Left lobe of liver (tissue), 2 donors: ENCODE results near the gene FASN. TPM values are rescaled to one million over a fixed set of nuclear protein-coding genes. Genes with fewer than 3 reads are reported as not detected.
A peak's percentile ranks its signal among the peaks of the same experiment; 100 is the strongest.

Experiments
- ATAC-seq: fragments of 200-7000 bp; cut with Tn5 transposase; one replicate; pipeline ENCODE4 v1.9.1; 2020; ENCODE audit warnings: mild to moderate bottlenecking, moderate library complexity
- DNase-seq: peaks from one replicate; pipeline ENCODE4 v3.0.0-alpha.2; 2020; ENCODE audit warnings: low spot score
- total RNA-seq: library from RNA; stranded (reverse); gene quantifications from one replicate; pipeline ENCODE4 v1.2.1, GENCODE V29; 2021
- donor health status: DM: no; HTN: no; CAD: no; lungs with moderate emphysema.
- donor health status: DM: no; HTN: yes; CAD: no.

The FASN gene
- total RNA-seq, 1 donor from 2014 or later: 267 TPM

GRCh38 chr17:82059272-82060000 lies 38.6 kb downstream of the FASN start:
- no peak for ATAC-seq
- no peak for DNase-seq

GRCh38 chr17:82058855-82059249 lies 39.2 kb downstream of the FASN start:
- DNase-seq: no peak
- ATAC-seq: no peak

GRCh38 chr17:82058230-82058854 lies 39.7 kb downstream of the FASN start:
- DNase-seq: no peak

DNA sequence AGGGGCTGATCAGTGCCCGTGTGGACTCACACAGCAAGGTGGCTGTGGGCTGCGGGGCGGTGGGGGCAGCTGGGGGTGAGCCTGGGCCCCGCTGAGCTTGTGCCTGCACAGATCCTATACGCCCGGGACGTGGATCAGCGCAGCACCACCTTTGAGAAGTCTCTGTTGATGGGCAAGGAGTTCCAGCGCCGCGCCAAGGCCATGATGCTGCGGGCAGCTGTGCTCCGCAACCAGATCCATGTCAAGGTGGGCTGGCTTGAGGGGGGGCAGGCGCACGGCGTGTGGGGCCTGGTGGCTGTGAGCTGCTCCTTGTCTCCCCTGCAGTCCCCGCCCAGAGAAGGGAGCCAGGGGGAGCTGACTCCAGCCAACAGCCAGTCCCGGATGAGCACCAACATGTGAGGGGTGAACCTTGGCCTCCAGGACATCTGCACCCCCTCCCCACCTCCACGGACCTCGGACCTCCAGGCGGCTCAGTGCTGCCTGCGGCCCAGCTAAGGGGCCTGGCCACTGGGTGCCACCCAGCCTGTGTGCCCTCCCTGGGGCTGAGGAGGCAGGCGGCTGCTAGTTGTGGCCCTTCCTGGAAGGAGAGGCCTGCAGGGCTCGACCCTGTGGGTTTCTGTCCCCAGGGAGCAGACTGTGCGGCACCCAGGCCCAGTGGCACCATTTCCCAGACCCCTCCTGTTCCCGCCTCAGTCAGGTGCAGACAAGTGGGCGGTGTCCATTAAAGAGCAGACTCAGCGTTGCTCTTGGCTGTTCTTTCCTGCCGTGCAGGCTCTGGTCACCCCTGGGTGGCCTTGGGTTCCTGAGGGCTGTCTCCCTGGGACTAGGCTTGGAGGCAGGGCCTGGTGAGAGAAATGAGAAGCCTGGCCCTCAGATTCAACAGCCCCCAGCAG lies 41.1 kb downstream of the FASN start:
- ATAC-seq (peak; percentile 3), DNase-seq (no peak)

More at GRCh38 chr17:82058230-82058854, 39.7 kb downstream of the FASN start:
- peak; percentile 9 for ATAC-seq

- DNase-seq: no peak
- ATAC-seq: no peak
Observed at GRCh38 chr17:82055965-82056728, 41.9 kb downstream of the FASN start.

- no peak for ATAC-seq
- DNase-seq: no peak
Observed at GRCh38 chr17:82055023-82055964, 42.7 kb downstream of the FASN start.

DNA sequence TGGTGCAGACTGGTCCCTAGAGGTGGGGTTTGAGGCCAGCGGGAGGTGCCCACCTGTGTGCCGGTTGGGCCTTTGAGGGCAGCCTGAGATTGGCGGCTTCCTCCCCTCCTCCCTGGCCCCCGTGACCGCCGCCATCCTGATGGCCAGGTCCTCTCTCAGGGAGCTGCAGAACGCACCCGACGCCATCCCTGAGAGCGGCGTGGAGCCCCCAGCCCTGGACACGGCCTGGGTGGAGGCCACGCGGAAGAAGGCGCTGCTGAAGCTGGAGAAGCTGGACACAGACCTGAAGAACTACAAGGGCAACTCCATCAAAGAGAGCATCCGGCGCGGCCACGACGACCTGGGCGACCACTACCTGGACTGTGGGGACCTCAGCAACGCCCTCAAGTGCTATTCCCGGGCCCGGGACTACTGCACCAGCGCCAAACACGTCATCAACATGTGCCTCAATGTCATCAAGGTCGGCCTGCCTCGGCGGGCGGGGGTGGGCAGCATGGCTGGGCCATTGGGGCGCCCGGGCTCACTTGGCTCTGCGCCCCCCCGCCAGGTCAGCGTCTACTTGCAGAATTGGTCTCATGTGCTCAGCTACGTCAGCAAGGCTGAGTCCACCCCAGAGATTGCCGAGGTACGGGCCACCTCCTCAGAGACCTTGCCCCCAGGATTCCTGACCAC lies 43.5 kb downstream of the FASN start:
- ATAC-seq (no peak), DNase-seq (no peak)

DNA sequence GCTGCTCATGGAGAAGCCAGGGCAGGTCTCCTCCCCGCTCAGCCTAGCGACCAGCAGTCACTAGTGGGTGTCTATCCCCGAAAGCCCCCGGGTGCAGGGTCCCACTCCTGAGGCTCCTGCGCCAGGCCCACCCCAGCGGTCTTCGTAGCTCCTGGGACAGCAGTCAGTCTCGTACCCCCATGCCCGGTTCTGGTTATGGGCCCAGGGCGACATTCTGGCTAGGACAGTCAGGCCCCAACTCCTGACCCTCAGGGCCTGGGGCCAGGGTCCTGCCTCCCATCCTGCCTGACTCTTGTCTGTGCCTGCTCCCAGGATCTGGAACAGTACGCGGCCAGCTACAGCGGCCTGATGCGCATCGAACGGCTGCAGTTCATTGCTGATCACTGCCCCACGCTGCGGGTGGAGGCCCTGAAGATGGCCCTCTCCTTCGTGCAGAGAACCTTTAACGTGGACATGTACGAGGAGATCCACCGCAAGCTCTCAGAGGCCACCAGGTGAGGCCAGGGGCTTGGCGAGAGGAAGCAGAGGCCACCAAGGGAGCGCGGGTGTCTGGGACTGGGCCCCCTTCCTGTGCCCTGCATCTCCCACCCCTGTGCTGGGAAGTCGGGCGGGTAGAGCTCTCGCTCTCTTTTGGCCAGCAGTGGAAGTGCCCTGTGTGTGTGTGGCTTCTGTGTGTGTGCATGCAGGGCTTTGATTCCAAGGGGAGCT lies 44.3 kb downstream of the FASN start:
- no peak for ATAC-seq
- DNase-seq: no peak

GRCh38 chr17:82053130-82053529 lies 44.9 kb downstream of the FASN start:
- ATAC-seq (no peak), DNase-seq (no peak)

DNA sequence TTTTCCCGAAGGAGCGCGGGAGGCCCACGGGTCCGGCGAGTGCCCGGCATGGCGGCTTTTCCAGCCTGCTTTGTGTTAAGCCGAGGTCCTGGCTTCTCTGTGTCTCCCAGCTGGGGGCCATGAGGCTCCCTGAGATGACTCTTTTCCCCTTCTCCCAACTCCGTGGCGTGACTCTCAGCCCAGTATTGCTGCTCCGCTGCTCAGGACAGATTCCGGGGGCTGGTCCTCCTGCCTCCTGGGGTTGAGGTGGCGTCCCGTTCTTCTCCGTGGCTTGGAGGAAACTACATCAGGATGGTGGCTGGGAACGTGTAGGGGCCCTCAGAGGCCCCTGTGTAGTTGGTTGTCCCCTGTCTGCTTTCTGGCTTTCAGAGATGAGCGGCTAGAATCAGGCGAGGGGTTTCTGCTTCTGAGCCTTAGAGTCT lies 45.4 kb downstream of the FASN start:
- DNase-seq (no peak), ATAC-seq (no peak)

DNA sequence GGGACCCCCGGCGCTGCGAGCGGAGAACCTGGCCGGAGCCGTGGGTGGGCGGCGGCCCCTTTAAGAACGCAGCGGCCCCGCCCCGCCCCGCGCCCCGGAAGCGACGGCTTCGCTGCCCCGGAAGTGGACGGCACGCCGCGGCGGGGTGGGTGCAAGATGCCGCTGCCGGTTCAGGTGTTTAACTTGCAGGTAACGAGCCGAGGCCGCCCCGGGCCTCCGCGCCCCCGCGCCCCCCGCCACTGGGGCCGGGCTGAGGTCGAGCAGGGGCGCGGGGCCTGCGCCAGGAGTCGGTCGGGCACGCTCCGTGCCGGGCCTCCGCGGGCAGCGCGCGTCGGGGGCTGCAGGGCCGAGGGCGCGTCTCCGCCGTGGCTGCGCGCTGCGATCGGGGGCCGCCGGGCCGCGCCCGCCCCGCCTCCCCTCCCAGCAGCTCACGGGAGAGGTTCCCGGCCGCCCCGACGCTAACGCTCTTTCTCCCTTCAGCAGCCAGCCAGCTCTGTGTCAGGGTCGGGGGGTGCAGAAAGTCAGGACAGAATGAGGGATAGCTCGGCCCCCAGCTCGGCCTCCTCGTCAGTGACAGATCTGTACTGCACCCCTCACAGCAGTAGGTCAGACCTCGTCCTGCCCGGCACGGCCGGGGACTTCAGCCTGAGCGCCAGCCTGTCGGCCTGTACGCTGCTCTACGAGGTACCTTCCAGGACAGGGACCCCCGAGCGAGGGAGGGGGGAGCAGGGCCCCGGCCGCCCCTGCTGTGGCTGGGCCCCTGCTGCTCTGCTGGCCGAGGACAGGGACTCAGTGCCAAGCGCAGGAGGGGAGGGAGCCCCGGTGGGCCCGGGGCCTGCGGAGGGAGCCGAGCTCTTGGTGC lies 46.0 kb downstream of the FASN start, which contains the start of the genes GPS1 and RFNG:
Gene GPS1, plus strand, starts transcription at position 123 of the 862 bp plus-strand sequence. Its CDS starts 34 bp downstream, at position 157.
Gene RFNG, minus strand, starts transcription at position 36 of the 862 bp plus-strand sequence. CDS start 45 bp downstream, outside the sequence.
- ATAC-seq: peak; percentile 63
- peak; percentile 85 for DNase-seq

GRCh38 chr17:82050761-82051641 lies 47.0 kb downstream of the FASN start:
- ATAC-seq (peak; percentile 6), DNase-seq (no peak)

DNA sequence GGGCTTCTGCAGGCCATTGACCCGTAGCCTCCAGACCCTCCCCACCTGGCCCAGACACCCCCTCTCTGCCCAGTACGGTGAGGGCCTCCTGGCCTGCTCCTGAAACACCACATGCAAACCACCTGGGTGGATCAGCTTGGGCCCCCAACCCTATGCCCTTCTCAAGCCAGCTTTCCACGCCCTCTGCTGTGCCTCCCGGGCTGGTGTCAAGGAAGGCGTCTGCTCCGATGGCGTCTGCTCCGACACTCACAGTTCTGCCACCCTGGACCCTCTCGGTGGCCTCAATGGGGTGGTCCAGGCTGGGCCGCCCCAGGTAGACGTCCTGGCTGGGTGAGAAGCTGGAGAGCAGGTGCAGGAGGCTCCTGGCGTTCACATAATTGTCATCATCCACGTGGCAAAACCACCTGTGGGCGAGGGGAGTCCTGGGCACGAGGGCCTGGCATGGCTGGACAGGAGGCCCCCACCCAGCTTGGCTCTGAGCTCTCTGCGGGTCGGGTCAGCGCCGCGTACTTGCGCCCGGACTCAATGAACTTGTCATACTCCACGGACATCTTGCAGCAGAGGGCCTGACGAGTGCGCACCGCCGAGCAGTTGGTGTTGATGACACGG lies 47.8 kb downstream of the FASN start:
- no peak for ATAC-seq
- DNase-seq: no peak

- ATAC-seq (no peak), DNase-seq (no peak)
Observed at GRCh38 chr17:82049521-82049971, 48.5 kb downstream of the FASN start.

- DNase-seq: no peak
- no peak for ATAC-seq
Observed at GRCh38 chr17:82049106-82049505, 48.9 kb downstream of the FASN start.

DNA sequence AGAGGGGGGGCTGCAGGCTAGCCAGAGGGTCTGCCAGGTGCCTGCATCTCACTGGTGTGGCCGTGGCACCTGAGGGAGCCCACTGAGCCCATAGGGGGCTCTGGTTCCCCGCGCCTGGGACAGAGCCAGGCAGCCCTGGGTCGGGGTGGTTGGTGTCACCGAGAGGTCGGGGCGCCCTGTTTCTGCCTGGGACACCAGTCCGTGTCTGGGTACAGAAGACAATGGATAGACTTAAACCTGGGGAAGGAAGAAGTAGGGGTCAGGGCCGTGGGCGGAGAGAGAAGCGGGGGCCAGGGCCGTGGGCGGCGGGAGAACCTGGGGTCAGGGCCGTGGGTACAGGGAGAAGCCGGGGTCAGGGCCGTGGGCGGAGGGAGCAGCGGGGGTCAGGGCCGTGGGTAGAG lies 49.5 kb downstream of the FASN start:
- DNase-seq (no peak), ATAC-seq (peak; percentile 5)
